HEK293 (cell line): Measurements from ENCODE around the gene TUNAR.

ENCODE experiments used
- CTCF ChIP-seq: fragments of 450-650 bp; formaldehyde crosslinking; IDR thresholded peaks from 2 replicates; pipeline ENCODE4 v1.5.1; 2016; ENCODE audit warnings: missing biosample characterization, missing genetic modification characterization
- GLIS2 ChIP-seq: fragments of 450-650 bp; formaldehyde crosslinking; IDR thresholded peaks from 2 replicates; pipeline ENCODE4 v1.5.1; 2016; ENCODE audit warnings: missing biosample characterization, missing genetic modification characterization
- KLF7 ChIP-seq: fragments of 450-650 bp; formaldehyde crosslinking; IDR thresholded peaks from 2 replicates; pipeline ENCODE4 v1.5.1; 2016; ENCODE audit warnings: missing biosample characterization, missing genetic modification characterization, borderline replicate concordance
- SP2 ChIP-seq: fragments of 450-650 bp; formaldehyde crosslinking; IDR thresholded peaks from 2 replicates; pipeline ENCODE4 v1.5.1; 2016; ENCODE audit warnings: missing biosample characterization, missing genetic modification characterization
- YY1 ChIP-seq: fragments of 450-650 bp; formaldehyde crosslinking; IDR thresholded peaks from 2 replicates; pipeline ENCODE4 v1.5.1; 2018; ENCODE audit warnings: missing biosample characterization, missing genetic modification characterization
- ZNF121 ChIP-seq: fragments of 450-650 bp; formaldehyde crosslinking; IDR thresholded peaks from 2 replicates; pipeline ENCODE4 v1.5.1; 2016; ENCODE audit warnings: missing biosample characterization, missing genetic modification characterization
- ZNF169 ChIP-seq: fragments of 450-650 bp; formaldehyde crosslinking; IDR thresholded peaks from 2 replicates; pipeline ENCODE4 v1.5.1; 2016; ENCODE audit warnings: missing biosample characterization, missing genetic modification characterization
- ZNF600 ChIP-seq: fragments of 450-650 bp; formaldehyde crosslinking; IDR thresholded peaks from 2 replicates; pipeline ENCODE4 v1.5.1; 2016; ENCODE audit warnings: missing biosample characterization, missing genetic modification characterization
- ZNF654 ChIP-seq: fragments of 450-650 bp; formaldehyde crosslinking; IDR thresholded peaks from 2 replicates; pipeline ENCODE4 v1.5.1; 2016; ENCODE audit warnings: low read depth, missing biosample characterization, missing genetic modification characterization
- ZNF843 ChIP-seq: fragments of 450-650 bp; formaldehyde crosslinking; IDR thresholded peaks from 2 replicates; pipeline ENCODE4 v1.5.1; 2016; ENCODE audit warnings: missing biosample characterization, missing genetic modification characterization

GRCh38 chr14:95886366-95887056 is 9.9 kb downstream of the TUNAR start:
- no peak for TF ChIP-seq CTCF (tag by site-specific recombination)
- no peak for TF ChIP-seq KLF7 (tag by site-specific recombination)
- no peak for TF ChIP-seq SP2 (tag by site-specific recombination)
- TF ChIP-seq ZNF600 (tag by site-specific recombination), result no peak
- TF ChIP-seq GLIS2 (tag by site-specific recombination), result no peak
- TF ChIP-seq ZNF654 (tag by site-specific recombination), result no peak
- no peak for TF ChIP-seq ZNF843 (tag by site-specific recombination)
- TF ChIP-seq YY1 (tag by site-specific recombination), result no peak
- no peak for TF ChIP-seq ZNF169 (tag by site-specific recombination)
- TF ChIP-seq ZNF121 (tag by site-specific recombination), result no peak
